DND-41 (cell line): ENCODE data around the gene NFIL3.

Experiments used
- ATAC-seq: fragments of 200-7000 bp; cut with Tn5 transposase; 3 replicates; pipeline ENCODE4 v1.9.1; 2021; ENCODE audit warnings: low read depth; ENCODE audit not compliant: insufficient read depth
- DNase-seq: peaks from one replicate; pipeline ENCODE4 v3.0.0-alpha.2; 2020
- H2AFZ ChIP-seq: 2 replicates; pipeline ENCODE4 v1.6.0; 2012; ENCODE audit warnings: low read depth, low read length
- H3K27ac ChIP-seq: 2 replicates; pipeline ENCODE4 v1.5.1; 2012; ENCODE audit warnings: low read length, inconsistent platforms
- H3K27me3 ChIP-seq: fragments of 200-600 bp; sonication (generic); 2 replicates; pipeline ENCODE4 v1.6.0; 2012; ENCODE audit warnings: low read length, mild to moderate bottlenecking, inconsistent platforms; ENCODE audit not compliant: insufficient read depth, poor library complexity
- H3K36me3 ChIP-seq: 2 replicates; pipeline ENCODE4 v1.5.1; 2012; ENCODE audit warnings: low read length, inconsistent platforms; ENCODE audit not compliant: insufficient read depth
- H3K4me1 ChIP-seq: 2 replicates; pipeline ENCODE4 v1.5.1; 2012; ENCODE audit warnings: mild to moderate bottlenecking, low read length; ENCODE audit not compliant: insufficient read depth
- H3K4me2 ChIP-seq: 2 replicates; pipeline ENCODE4 v1.6.0; 2012; ENCODE audit warnings: mild to moderate bottlenecking, moderate library complexity, low read length, inconsistent platforms; ENCODE audit not compliant: insufficient read depth
- H3K4me3 ChIP-seq, 2 experiments: fragments of 200-600 bp in 1 of 2; shearing (Covaris generic) in 1 of 2; 2 replicates each; pipeline ENCODE4 v1.5.1; 2012 to 2016; ENCODE audit warnings: inconsistent platforms in 2 of 2, low read length in 2 of 2, mild to moderate bottlenecking in 2 of 2, low read depth in 1 of 2, moderate library complexity in 1 of 2
- H3K79me2 ChIP-seq: 2 replicates; pipeline ENCODE4 v1.6.0; 2012; ENCODE audit warnings: low read length, inconsistent platforms; ENCODE audit not compliant: insufficient read depth
- H3K9ac ChIP-seq: 2 replicates; pipeline ENCODE4 v1.6.0; 2012; ENCODE audit warnings: low read depth, mild to moderate bottlenecking, inconsistent platforms, low read length, moderate library complexity
- H3K9me3 ChIP-seq: 2 replicates; pipeline ENCODE4 v1.5.1; 2012; ENCODE audit warnings: low read length, moderate library complexity, mild to moderate bottlenecking, inconsistent platforms; ENCODE audit not compliant: insufficient read depth, severe bottlenecking
- H4K20me1 ChIP-seq: 2 replicates; pipeline ENCODE4 v1.6.0; 2012; ENCODE audit warnings: low read length; ENCODE audit not compliant: insufficient read depth
- CTCF ChIP-seq: IDR thresholded peaks from 2 replicates; pipeline ENCODE4 v1.5.1; 2012; ENCODE audit warnings: borderline replicate concordance, low read length, moderate library complexity, mild to moderate bottlenecking; ENCODE audit not compliant: poor library complexity, severe bottlenecking; ENCODE audit errors: extremely low read depth
- EZH2 ChIP-seq: IDR thresholded peaks from 3 replicates; pipeline ENCODE4 v1.6.1; 2012; ENCODE audit warnings: borderline replicate concordance, low read depth, mild to moderate bottlenecking, moderate library complexity, low read length, inconsistent platforms; ENCODE audit not compliant: severe bottlenecking

NFIL3 gene

GRCh38 chr9:91386765-91387164 lies 36.9 kb downstream of the NFIL3 start:
- Histone ChIP-seq H2AFZ (no peak overlapping the region), H3K4me3 (no peak overlapping the region), H3K9ac (no peak overlapping the region), H3K27me3 (no peaks in the 10 kb centered on the region), H3K27ac (no peak overlapping the region), H3K4me2 (no peak overlapping the region), H3K79me2 (no peaks in the 10 kb centered on the region), H3K4me1 (no peaks in the 10 kb centered on the region), H4K20me1 (no peaks in the 10 kb centered on the region), H3K9me3 (no peaks in the 10 kb centered on the region), H3K36me3 (no peaks in the 10 kb centered on the region)
- no peak for DNase-seq
- ATAC-seq = no peak
- TF ChIP-seq CTCF = no peak
- TF ChIP-seq EZH2 = no peak

DNA sequence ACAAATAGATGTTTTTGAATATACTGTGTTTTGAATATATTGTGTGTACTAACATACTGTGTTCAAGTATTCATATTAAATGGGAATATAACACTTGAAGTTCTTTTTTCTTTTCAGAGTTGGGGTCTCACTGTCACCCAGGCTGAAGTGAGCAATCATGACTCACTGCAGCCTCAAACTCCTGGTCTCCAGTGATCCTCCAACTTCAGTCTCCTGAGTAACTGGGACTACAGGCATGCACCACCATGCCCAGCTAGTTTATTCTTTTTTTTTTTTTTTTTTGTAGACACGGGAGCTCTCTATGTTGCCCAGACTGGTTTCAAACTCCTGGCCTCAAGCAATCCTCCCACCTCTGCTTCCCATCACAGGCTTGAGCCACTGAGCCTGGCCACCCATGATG lies 38.7 kb downstream of the NFIL3 start:
- no peaks in the 10 kb centered on the region for H3K36me3 ChIP-seq
- no peak overlapping the region for H3K4me3 ChIP-seq
- H3K79me2 ChIP-seq = no peaks in the 10 kb centered on the region
- no peaks in the 10 kb centered on the region for H4K20me1 ChIP-seq
- H3K4me1 ChIP-seq = no peaks in the 10 kb centered on the region
- H3K9me3 ChIP-seq = no peaks in the 10 kb centered on the region
- H3K27me3 ChIP-seq = no peaks in the 10 kb centered on the region
- H3K9ac ChIP-seq = no peak overlapping the region
- no peak overlapping the region for H2AFZ ChIP-seq
- ATAC-seq = no peak
- no peak overlapping the region for H3K27ac ChIP-seq
- no peak for TF ChIP-seq CTCF
- TF ChIP-seq EZH2 = no peak
- H3K4me2 ChIP-seq = no peak overlapping the region
- DNase-seq = no peak

DNA sequence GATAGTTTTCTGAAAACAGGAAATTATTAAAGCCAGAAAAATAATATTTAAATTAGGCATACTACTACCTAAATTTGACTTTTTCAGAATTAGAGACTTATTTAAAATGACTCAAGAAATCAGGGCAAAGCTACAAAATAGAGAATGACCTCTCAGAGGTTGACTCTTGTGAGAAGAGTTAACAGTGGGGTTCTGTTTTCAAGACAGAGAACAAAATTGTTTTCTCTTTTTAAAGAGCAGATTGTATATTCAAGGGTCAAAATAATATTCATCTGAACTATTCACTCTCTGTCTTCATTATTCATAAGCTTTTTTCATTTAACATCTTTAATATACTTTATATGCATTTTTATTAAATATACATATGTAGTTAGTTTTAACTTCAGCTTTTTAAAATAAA lies 40.1 kb downstream of the NFIL3 start:
- no peak for TF ChIP-seq EZH2
- TF ChIP-seq CTCF = no peak
- DNase-seq = no peak
- H4K20me1 ChIP-seq = no peaks in the 10 kb centered on the region
- H3K9me3 ChIP-seq = no peaks in the 10 kb centered on the region
- no peaks in the 10 kb centered on the region for H3K4me1 ChIP-seq
- no peak overlapping the region for H2AFZ ChIP-seq
- H3K36me3 ChIP-seq = no peaks in the 10 kb centered on the region
- no peak for ATAC-seq
- H3K9ac ChIP-seq = no peak overlapping the region
- no peaks in the 10 kb centered on the region for H3K27me3 ChIP-seq
- H3K4me2 ChIP-seq = no peak overlapping the region
- H3K4me3 ChIP-seq = no peak overlapping the region
- no peak overlapping the region for H3K27ac ChIP-seq
- no peaks in the 10 kb centered on the region for H3K79me2 ChIP-seq

- Histone ChIP-seq H3K4me1 (no peaks in the 10 kb centered on the region), H3K9ac (no peak overlapping the region), H3K27me3 (no peaks in the 10 kb centered on the region), H3K27ac (no peak overlapping the region), H3K9me3 (no peaks in the 10 kb centered on the region), H2AFZ (no peak overlapping the region), H3K4me2 (no peak overlapping the region), H3K36me3 (no peaks in the 10 kb centered on the region), H4K20me1 (no peaks in the 10 kb centered on the region), H3K4me3 (no peak overlapping the region), H3K79me2 (no peaks in the 10 kb centered on the region)
- TF ChIP-seq EZH2 (no peak), CTCF (no peak)
- DNase-seq (no peak), ATAC-seq (no peak)
Observed at GRCh38 chr9:91382298-91382697, 41.3 kb downstream of the NFIL3 start.
